ENCODE measurements around the gene VWA2. TPM values are rescaled to one million over a fixed set of nuclear protein-coding genes. Genes with fewer than 3 reads are reported as not detected.

VWA2 gene
- total RNA-seq, 4 donors from 2014 or later, result 0.20 TPM; not detected in 3

DNA sequence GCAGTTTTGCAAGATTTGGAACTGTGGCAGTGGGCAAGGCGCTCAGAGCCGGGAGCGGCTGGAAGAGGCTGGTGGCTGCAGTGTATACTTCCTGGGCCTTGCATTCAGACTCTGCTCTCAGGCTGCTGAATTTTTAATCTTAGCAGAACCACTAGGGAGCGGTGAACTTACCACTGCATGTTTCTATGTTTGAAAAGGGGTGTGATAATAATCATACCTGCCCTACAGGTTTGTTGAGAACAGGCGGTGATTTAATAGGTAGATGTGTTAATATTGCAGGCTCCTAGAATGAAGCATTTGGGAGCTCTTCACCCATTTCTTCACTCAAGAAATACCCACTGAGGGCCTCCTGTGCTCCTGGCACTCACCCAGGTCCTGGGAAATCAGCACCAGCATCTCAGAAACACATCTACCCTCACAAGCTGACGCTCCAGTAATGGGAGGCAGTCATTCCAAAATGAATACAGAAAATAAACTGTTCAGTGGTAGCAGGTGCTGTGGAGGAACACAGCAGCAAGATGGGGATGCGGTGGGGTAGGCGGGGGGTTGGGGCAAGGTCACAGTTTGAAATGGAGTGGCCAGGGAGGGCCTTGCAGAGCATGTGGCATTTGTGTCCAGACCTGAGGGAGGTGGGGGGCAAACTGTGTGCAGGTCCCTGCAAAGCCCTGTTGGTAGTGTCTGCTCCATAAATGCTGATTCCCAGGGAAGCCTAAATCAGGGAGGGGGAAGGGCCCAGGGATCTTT, 41.0 kb downstream of the VWA2 start:
- H3K27me3 ChIP-seq, result no peaks in the 10 kb centered on the region
- DNase-seq, result no peak
- H3K36me3 ChIP-seq, result no peaks in the 10 kb centered on the region
- H3K4me1 ChIP-seq, result no peaks in the 10 kb centered on the region
- no peak overlapping the region for H3K27ac ChIP-seq
- intact Hi-C loops (cut with DNase I; ENCODE audit: low total_unique reads), result no loop called here
- TF ChIP-seq POLR2A (IDR thresholded peaks at IDR 0.05), result no peak
- TF ChIP-seq, protein P1, sequence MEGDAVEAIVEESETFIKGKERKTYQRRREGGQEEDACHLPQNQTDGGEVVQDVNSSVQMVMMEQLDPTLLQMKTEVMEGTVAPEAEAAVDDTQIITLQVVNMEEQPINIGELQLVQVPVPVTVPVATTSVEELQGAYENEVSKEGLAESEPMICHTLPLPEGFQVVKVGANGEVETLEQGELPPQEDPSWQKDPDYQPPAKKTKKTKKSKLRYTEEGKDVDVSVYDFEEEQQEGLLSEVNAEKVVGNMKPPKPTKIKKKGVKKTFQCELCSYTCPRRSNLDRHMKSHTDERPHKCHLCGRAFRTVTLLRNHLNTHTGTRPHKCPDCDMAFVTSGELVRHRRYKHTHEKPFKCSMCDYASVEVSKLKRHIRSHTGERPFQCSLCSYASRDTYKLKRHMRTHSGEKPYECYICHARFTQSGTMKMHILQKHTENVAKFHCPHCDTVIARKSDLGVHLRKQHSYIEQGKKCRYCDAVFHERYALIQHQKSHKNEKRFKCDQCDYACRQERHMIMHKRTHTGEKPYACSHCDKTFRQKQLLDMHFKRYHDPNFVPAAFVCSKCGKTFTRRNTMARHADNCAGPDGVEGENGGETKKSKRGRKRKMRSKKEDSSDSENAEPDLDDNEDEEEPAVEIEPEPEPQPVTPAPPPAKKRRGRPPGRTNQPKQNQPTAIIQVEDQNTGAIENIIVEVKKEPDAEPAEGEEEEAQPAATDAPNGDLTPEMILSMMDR (IDR thresholded peaks at IDR 0.05 in 4 of 5, conservative IDR thresholded peaks at IDR 0.05 in 1 of 5), result no peak
- no peak overlapping the region for H3K4me3 ChIP-seq
- in situ Hi-C loops (cut with MboI; ENCODE audit: low sequenced_read_pairs in 4 of 4), result no loop called here
- H3K9me3 ChIP-seq, result no peaks in the 10 kb centered on the region
- ATAC-seq, result no peak

DNA sequence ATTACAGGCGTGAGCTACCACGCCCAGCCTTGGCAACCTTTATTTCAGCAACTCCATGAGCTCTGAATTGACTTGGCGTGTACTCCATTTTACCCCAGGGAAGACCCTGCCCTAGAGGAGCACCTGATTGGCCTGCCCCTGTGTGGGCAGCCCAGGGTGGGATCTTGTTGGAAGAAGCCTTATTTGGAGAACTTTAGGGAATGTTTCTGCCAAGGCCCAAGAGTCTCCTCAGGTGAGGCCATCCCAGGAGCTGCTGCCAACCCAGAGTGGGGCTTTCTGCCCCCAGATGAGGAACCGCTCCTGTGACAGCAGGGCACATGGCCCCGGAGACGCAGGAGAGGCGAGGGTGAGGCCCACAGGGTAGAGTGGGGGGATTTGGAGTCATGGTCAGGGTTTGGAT, 42.0 kb downstream of the VWA2 start:
- TF ChIP-seq POLR2A (IDR thresholded peaks at IDR 0.05), result no peak
- TF ChIP-seq, protein P1 (IDR thresholded peaks at IDR 0.05 in 4 of 5, conservative IDR thresholded peaks at IDR 0.05 in 1 of 5), result no peak
- intact Hi-C loops (cut with DNase I; ENCODE audit: low total_unique reads) (no loop called here), in situ Hi-C loops (cut with MboI; ENCODE audit: low sequenced_read_pairs in 4 of 4) (no loop called here)
- Histone ChIP-seq H3K4me1 (no peaks in the 10 kb centered on the region), H3K4me3 (no peak overlapping the region), H3K36me3 (no peaks in the 10 kb centered on the region), H3K27ac (no peak overlapping the region), H3K27me3 (no peaks in the 10 kb centered on the region), H3K9me3 (no peaks in the 10 kb centered on the region)
- ATAC-seq, result no peak
- DNase-seq, result no peak

DNA sequence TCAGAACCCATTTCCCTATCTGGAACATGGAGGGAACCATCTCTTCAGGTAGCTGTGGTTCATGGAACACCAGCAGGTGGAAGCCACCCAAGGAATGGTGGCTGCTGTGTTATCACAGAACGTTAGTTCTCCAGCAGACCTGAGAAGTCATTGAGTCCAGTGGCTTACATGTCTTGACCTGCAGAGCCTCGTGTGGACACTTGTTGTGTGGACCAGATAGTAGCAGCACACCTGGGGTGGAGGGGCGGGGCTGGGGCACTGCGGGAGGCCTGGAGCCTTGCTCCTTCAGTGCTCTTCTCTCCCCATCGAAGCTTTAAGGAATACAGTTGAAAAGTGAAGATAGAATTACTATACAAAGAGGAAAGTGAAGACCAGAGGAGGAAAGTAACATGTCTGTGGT, 42.4 kb downstream of the VWA2 start:
- no peak for DNase-seq
- intact Hi-C loops (cut with DNase I; ENCODE audit: low total_unique reads), result no loop called here
- Histone ChIP-seq H3K9me3 (no peaks in the 10 kb centered on the region), H3K27ac (no peak overlapping the region), H3K4me1 (no peaks in the 10 kb centered on the region), H3K4me3 (no peak overlapping the region), H3K36me3 (no peaks in the 10 kb centered on the region), H3K27me3 (no peaks in the 10 kb centered on the region)
- no peak for TF ChIP-seq POLR2A (IDR thresholded peaks at IDR 0.05)
- TF ChIP-seq, protein P1 (IDR thresholded peaks at IDR 0.05 in 4 of 5, conservative IDR thresholded peaks at IDR 0.05 in 1 of 5), result no peak
- in situ Hi-C loops (cut with MboI; ENCODE audit: low sequenced_read_pairs in 4 of 4), result no loop called here
- ATAC-seq, result no peak

DNA sequence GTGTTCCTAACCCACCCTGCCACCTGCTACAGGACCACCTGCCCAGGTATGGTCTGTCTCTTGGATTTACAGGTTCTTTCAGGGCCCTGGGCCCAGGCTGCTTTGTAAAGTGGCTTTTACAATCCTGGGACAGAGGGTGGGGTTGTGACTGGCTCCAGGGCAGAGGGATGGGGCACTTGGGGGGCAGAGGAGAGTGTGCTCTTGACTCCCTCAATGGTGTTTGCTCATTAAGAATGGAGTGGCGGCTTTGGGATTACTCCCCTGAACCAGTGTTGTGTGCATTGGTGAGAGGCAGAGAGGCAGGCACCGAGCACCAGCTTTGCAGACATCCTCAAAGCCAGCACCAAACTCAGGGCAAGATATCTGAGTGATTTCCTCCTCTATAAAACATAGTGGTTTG, 43.5 kb downstream of the VWA2 start:
- no peak for DNase-seq
- in situ Hi-C loops (cut with MboI; ENCODE audit: low sequenced_read_pairs in 4 of 4) (no loop called here), intact Hi-C loops (cut with DNase I; ENCODE audit: low total_unique reads) (no loop called here)
- no peak for ATAC-seq
- Histone ChIP-seq H3K4me1 (no peaks in the 10 kb centered on the region), H3K36me3 (no peaks in the 10 kb centered on the region), H3K27ac (no peak overlapping the region), H3K4me3 (no peak overlapping the region), H3K27me3 (no peaks in the 10 kb centered on the region), H3K9me3 (no peaks in the 10 kb centered on the region)
- TF ChIP-seq, protein P1 (IDR thresholded peaks at IDR 0.05 in 4 of 5, conservative IDR thresholded peaks at IDR 0.05 in 1 of 5), result no peak
- TF ChIP-seq POLR2A (IDR thresholded peaks at IDR 0.05), result no peak

DNA sequence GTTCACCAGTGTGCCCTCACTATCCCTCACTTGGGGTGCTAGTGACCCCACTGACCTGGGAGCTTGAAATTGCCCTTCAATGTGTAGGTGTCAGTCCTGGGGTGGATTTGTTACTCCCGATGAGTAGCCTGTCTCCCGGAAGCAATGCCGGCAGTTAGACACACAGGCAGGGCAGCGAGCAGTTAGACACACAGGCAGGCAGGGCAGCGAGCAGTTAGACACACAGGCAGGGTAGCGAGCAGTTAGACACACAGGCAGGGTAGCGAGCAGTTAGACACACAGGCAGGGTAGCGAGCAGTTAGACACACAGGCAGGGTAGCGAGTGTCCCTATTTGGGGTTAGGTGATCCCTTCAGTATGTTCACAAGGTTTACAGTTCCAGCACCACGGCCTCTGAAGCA, 44.0 kb downstream of the VWA2 start:
- H3K36me3 ChIP-seq, result no peaks in the 10 kb centered on the region
- H3K27ac ChIP-seq, result no peak overlapping the region
- ATAC-seq, result no peak
- DNase-seq, result no peak
- no peak overlapping the region for H3K4me3 ChIP-seq
- no peaks in the 10 kb centered on the region for H3K9me3 ChIP-seq
- TF ChIP-seq, protein P1 (IDR thresholded peaks at IDR 0.05 in 4 of 5, conservative IDR thresholded peaks at IDR 0.05 in 1 of 5), result no peak
- H3K4me1 ChIP-seq, result no peaks in the 10 kb centered on the region
- in situ Hi-C loops (cut with MboI; ENCODE audit: low sequenced_read_pairs in 4 of 4), result no loop called here
- no peaks in the 10 kb centered on the region for H3K27me3 ChIP-seq
- intact Hi-C loops (cut with DNase I; ENCODE audit: low total_unique reads), result no loop called here
